Measurements from ENCODE around the gene WDR31. TPM values are rescaled to one million over a fixed set of nuclear protein-coding genes. Genes with fewer than 3 reads are reported as not detected.

Gene WDR31
- 6.1 TPM for polyA plus RNA-seq (2013)

DNA sequence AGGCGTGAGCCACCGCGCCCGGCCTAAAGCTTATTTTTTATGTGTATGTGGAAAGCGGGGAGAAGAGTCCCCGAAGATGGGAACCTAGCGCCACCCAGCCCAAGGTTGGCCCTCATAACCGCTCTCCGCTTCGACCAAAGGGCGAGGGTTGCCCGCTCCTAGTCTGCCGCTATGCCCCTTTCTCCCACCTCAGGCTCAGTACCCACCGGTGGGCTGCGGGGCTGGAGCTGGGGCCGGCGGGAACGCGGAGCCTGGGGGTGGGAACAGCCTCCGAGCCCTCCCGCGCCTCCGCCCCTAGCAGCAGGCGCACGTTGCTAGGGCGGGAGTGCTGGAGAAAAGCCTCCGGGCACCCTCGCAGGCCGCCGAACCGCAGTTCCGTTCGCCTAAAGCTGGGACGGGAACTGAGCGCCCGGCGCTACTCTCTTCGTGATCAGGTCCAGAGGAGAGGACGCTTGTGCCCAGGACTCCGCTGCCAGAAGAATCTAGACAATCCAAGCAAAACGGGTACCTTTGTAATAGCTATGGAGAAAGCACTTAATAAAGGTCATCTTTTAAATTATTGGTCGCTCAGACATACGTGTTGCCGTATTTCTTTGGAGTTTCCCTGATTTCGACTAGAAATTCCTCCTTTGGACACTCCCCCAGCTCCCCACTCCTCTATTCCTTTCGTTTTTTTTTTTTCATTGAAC is at the start of gene WDR31:
Gene WDR31 (minus strand): TSS at position 265 of the 689 bp plus-strand sequence. CDS start 8,253 bp downstream, outside the sequence.
- peak; percentile 88 to 90 (median 89) for DNase-seq
- peak within 1 kb of the TSS; percentile 61 to 78 for H3K27ac ChIP-seq (ENCODE audit: insufficient read depth in 1 of 2, low read depth in 1 of 2, low read length in 2 of 2, poor library complexity in 1 of 2, severe bottlenecking in 2 of 2)
- ChIA-PET POLR2A (interaction anchor here (0.6 to 2.5 kb wide), 5 partner anchors 9 to 70 kb away, joined by 3 to 22 read pairs (median 5); partner anchors contain the start of genes BSPRY, CDC26, POLE3 and PRPF4), CTCF (interaction anchor here (0.6 to 2.6 kb wide), 12 partner anchors 10 to 249 kb away, joined by 3 to 14 read pairs (median 4); partner anchors contain the start of genes ALAD, BSPRY, CDC26 and HDHD3)
- H3K27me3 ChIP-seq (replicated peaks in 2 of 5; ENCODE audit: control insufficient read depth in 4 of 5, insufficient read depth in 5 of 5, low read length in 4 of 5), result no peaks in the 10 kb centered on the region
- no peaks in the 10 kb centered on the region for H3K36me3 ChIP-seq (ENCODE audit: control insufficient read depth in 4 of 4, insufficient read depth in 4 of 4, low read length in 3 of 4)
- H3K4me3 ChIP-seq (ENCODE audit: control insufficient read depth in 1 of 7, extremely low read depth in 1 of 7, insufficient read depth in 4 of 7, low read depth in 2 of 7, low read length in 6 of 7), result peak within 1 kb of the TSS; percentile 80 to 95 (median 87)
- H3K9me3 ChIP-seq (ENCODE audit: control extremely low read depth in 1 of 5, control insufficient read depth in 4 of 5, insufficient read depth in 2 of 5, low read depth in 1 of 5, low read length in 4 of 5), result no peaks in the 10 kb centered on the region
- WGBS (ENCODE audit: insufficient coverage), result 1% methylated on average over 31 of the region's 46 CpGs
- H3K4me1 ChIP-seq (ENCODE audit: control extremely low read depth in 1 of 4, control insufficient read depth in 4 of 4, insufficient read depth in 4 of 4, low read length in 3 of 4), result peaks cover 13 to 57% (median 49%) of the 10 kb centered on the region in 4 experiments

- ChIA-PET CTCF (interaction anchor here (1.1 kb wide), 1 partner anchor 21 kb away, joined by 3 read pairs; the partner anchor contains the start of genes C9orf43 and POLE3), POLR2A (no interaction called here)
- Histone ChIP-seq H3K27ac (ENCODE audit: insufficient read depth in 1 of 2, low read depth in 1 of 2, low read length in 2 of 2, poor library complexity in 1 of 2, severe bottlenecking in 2 of 2) (no peak overlapping the region), H3K36me3 (ENCODE audit: control insufficient read depth in 4 of 4, insufficient read depth in 4 of 4, low read length in 3 of 4) (peaks cover 0 to 70% (median 48%) of the 10 kb centered on the region in 4 experiments), H3K4me3 (ENCODE audit: control insufficient read depth in 1 of 7, extremely low read depth in 1 of 7, insufficient read depth in 4 of 7, low read depth in 2 of 7, low read length in 6 of 7) (no peak overlapping the region), H3K4me1 (ENCODE audit: control extremely low read depth in 1 of 4, control insufficient read depth in 4 of 4, insufficient read depth in 4 of 4, low read length in 3 of 4) (no peaks in the 10 kb centered on the region), H3K27me3 (replicated peaks in 2 of 5; ENCODE audit: control insufficient read depth in 4 of 5, insufficient read depth in 5 of 5, low read length in 4 of 5) (no peaks in the 10 kb centered on the region), H3K9me3 (ENCODE audit: control extremely low read depth in 1 of 5, control insufficient read depth in 4 of 5, insufficient read depth in 2 of 5, low read depth in 1 of 5, low read length in 4 of 5) (no peaks in the 10 kb centered on the region)
- DNase-seq, result no peak
- WGBS (ENCODE audit: insufficient coverage), result 97% methylated on average over 7 of the region's 11 CpGs
Observed at GRCh38 chr9:113389451-113389850, 49.4 kb upstream of the WDR31 start.

DNA sequence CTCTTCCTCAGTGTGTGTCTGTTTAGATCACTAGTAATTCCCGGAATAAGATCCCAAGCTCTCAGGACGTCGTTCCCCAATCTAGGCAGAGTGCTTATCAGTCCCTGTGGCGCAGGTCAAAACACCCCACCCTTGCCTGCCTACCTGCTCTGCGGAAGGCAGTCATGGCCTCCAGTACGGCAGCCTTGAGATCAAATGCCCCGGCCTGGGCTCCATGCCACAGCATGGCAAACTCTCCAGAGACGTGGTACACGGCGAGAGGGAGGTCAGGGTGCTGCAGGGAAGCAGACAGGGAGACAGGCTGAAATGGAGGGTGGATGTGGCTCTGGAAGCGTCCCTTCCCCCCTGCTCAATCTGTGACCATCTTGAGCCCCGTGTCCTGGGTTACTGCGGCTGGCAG is 48.8 kb upstream of the WDR31 start:
- ChIA-PET CTCF (interaction anchor here (1.1 to 3.5 kb wide), 3 partner anchors 10 to 21 kb away, joined by 3 to 15 read pairs (median 3); partner anchors contain the start of genes C9orf43, HDHD3 and POLE3), POLR2A (no interaction called here)
- H3K9me3 ChIP-seq (ENCODE audit: control extremely low read depth in 1 of 5, control insufficient read depth in 4 of 5, insufficient read depth in 2 of 5, low read depth in 1 of 5, low read length in 4 of 5), result no peaks in the 10 kb centered on the region
- H3K4me1 ChIP-seq (ENCODE audit: control extremely low read depth in 1 of 4, control insufficient read depth in 4 of 4, insufficient read depth in 4 of 4, low read length in 3 of 4), result no peaks in the 10 kb centered on the region
- 96% methylated on average over 12 of the region's 13 CpGs for WGBS (ENCODE audit: insufficient coverage)
- H3K4me3 ChIP-seq (ENCODE audit: control insufficient read depth in 1 of 7, extremely low read depth in 1 of 7, insufficient read depth in 4 of 7, low read depth in 2 of 7, low read length in 6 of 7), result no peak overlapping the region
- H3K36me3 ChIP-seq (ENCODE audit: control insufficient read depth in 4 of 4, insufficient read depth in 4 of 4, low read length in 3 of 4), result peaks cover 0 to 70% (median 48%) of the 10 kb centered on the region in 4 experiments
- H3K27ac ChIP-seq (ENCODE audit: insufficient read depth in 1 of 2, low read depth in 1 of 2, low read length in 2 of 2, poor library complexity in 1 of 2, severe bottlenecking in 2 of 2), result no peak overlapping the region
- no peak for DNase-seq
- H3K27me3 ChIP-seq (replicated peaks in 2 of 5; ENCODE audit: control insufficient read depth in 4 of 5, insufficient read depth in 5 of 5, low read length in 4 of 5), result no peaks in the 10 kb centered on the region

DNA sequence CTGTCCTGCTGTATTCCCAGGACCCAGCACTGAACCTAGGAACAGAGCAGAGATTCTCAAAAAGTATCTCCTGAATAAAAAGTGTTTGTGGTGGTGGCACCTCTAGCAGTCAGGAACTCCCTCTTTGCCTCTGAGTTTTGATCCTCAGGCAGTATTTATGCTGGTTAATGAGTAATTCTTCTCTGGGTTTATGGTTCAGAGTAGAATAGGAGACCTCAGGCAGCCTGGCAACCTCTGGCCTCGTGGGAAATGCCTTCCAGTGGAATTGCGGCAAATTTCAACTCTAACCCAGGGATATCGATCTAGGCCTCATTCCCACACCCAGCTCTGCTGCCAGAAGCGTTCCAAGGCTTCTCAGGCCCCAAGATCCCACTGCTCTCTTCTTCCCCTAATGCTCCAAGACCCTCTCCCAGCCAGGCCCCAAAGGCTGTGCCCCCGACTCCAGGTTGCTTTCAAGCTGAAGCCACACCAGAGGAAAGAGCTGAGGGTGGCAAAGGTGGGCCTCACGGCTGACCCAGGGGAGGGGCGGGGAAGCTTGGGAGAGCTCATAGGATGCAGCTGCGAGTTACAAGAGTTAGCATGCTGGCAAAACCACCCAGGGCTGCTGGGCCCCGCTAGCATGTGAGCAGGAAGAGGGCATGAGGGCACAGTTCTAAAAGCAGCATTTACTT is 47.6 kb upstream of the WDR31 start:
- POLR2A ChIA-PET, result interaction anchor here (0.5 kb wide), 1 partner anchor 90 kb away, joined by 3 read pairs; no protein-coding TSS in a partner anchor
- CTCF ChIA-PET, result interaction anchor here (1.2 to 3.5 kb wide), 4 partner anchors 11 to 21 kb away, joined by 3 to 15 read pairs (median 4); partner anchors contain the start of genes ALAD and HDHD3
- H3K36me3 ChIP-seq (ENCODE audit: control insufficient read depth in 4 of 4, insufficient read depth in 4 of 4, low read length in 3 of 4), result peaks cover 0 to 65% (median 41%) of the 10 kb centered on the region in 4 experiments
- DNase-seq, result no peak
- no peak overlapping the region for H3K4me3 ChIP-seq (ENCODE audit: control insufficient read depth in 1 of 7, extremely low read depth in 1 of 7, insufficient read depth in 4 of 7, low read depth in 2 of 7, low read length in 6 of 7)
- H3K27ac ChIP-seq (ENCODE audit: insufficient read depth in 1 of 2, low read depth in 1 of 2, low read length in 2 of 2, poor library complexity in 1 of 2, severe bottlenecking in 2 of 2), result no peak overlapping the region
- H3K27me3 ChIP-seq (replicated peaks in 2 of 5; ENCODE audit: control insufficient read depth in 4 of 5, insufficient read depth in 5 of 5, low read length in 4 of 5), result no peaks in the 10 kb centered on the region
- no peaks in the 10 kb centered on the region for H3K9me3 ChIP-seq (ENCODE audit: control extremely low read depth in 1 of 5, control insufficient read depth in 4 of 5, insufficient read depth in 2 of 5, low read depth in 1 of 5, low read length in 4 of 5)
- H3K4me1 ChIP-seq (ENCODE audit: control extremely low read depth in 1 of 4, control insufficient read depth in 4 of 4, insufficient read depth in 4 of 4, low read length in 3 of 4), result no peaks in the 10 kb centered on the region
- WGBS (ENCODE audit: insufficient coverage), result 78% methylated on average over 7 of the region's 9 CpGs

DNA sequence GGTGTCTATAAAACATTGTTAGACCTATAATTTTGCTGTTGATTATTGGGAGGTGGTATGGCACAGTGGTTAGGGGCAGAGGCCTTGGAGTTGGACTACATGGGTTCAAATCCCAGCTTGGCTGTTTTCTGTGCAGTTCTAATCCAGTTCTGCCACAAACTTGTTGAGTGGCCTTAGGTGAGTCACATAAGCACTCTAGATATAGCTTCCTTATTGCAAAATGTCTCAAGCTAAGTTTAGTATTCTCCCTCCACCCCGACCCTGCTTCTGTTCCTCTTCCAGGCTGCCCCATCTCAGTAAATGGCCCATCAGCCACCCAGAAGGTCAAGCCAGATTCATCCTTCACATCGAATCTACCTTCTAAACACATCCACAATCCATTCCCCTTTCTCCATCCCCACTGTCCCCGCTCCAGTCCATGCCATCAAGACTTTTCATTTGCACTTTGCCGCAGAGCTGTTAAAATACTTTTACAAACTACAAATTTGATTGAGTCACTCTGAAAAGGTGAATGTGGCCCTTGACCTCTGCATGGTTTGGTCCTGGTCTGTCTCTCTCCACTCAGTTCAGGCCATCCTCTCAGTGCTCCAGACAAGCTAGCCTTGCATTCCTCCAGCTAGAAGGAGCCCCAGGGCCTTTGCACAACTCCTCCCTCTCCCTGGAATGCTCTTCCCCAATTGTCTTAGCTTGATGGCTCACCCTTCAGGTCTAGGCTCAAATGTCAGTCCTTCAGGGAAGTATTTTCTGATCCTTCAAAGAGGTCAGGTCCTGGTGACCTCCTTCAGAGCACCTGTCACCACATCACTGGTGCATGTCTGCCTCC is 46.7 kb upstream of the WDR31 start:
- H3K4me1 ChIP-seq (ENCODE audit: control extremely low read depth in 1 of 4, control insufficient read depth in 4 of 4, insufficient read depth in 4 of 4, low read length in 3 of 4), result no peaks in the 10 kb centered on the region
- no peak overlapping the region for H3K4me3 ChIP-seq (ENCODE audit: control insufficient read depth in 1 of 7, extremely low read depth in 1 of 7, insufficient read depth in 4 of 7, low read depth in 2 of 7, low read length in 6 of 7)
- peaks cover 0 to 56% (median 39%) of the 10 kb centered on the region in 4 experiments for H3K36me3 ChIP-seq (ENCODE audit: control insufficient read depth in 4 of 4, insufficient read depth in 4 of 4, low read length in 3 of 4)
- WGBS (ENCODE audit: insufficient coverage), result 93% methylated on average over 4 of the region's 4 CpGs
- DNase-seq, result no peak
- H3K27me3 ChIP-seq (replicated peaks in 2 of 5; ENCODE audit: control insufficient read depth in 4 of 5, insufficient read depth in 5 of 5, low read length in 4 of 5), result no peaks in the 10 kb centered on the region
- CTCF ChIA-PET, result interaction anchor here (1.2 to 3.5 kb wide), 3 partner anchors 12 to 22 kb away, joined by 4 to 15 read pairs (median 5); partner anchors contain the start of gene ALAD
- no peaks in the 10 kb centered on the region for H3K9me3 ChIP-seq (ENCODE audit: control extremely low read depth in 1 of 5, control insufficient read depth in 4 of 5, insufficient read depth in 2 of 5, low read depth in 1 of 5, low read length in 4 of 5)
- POLR2A ChIA-PET, result interaction anchor here (0.5 to 1.0 kb wide), 2 partner anchors 10 to 90 kb away, joined by 3 read pairs; partner anchors contain the start of gene HDHD3
- H3K27ac ChIP-seq (ENCODE audit: insufficient read depth in 1 of 2, low read depth in 1 of 2, low read length in 2 of 2, poor library complexity in 1 of 2, severe bottlenecking in 2 of 2), result no peak overlapping the region

- Histone ChIP-seq H3K9me3 (ENCODE audit: control extremely low read depth in 1 of 5, control insufficient read depth in 4 of 5, insufficient read depth in 2 of 5, low read depth in 1 of 5, low read length in 4 of 5) (no peaks in the 10 kb centered on the region), H3K4me3 (ENCODE audit: control insufficient read depth in 1 of 7, extremely low read depth in 1 of 7, insufficient read depth in 4 of 7, low read depth in 2 of 7, low read length in 6 of 7) (no peak overlapping the region), H3K36me3 (ENCODE audit: control insufficient read depth in 4 of 4, insufficient read depth in 4 of 4, low read length in 3 of 4) (peaks cover 0 to 10% (median 6%) of the 10 kb centered on the region in 4 experiments), H3K27ac (ENCODE audit: insufficient read depth in 1 of 2, low read depth in 1 of 2, low read length in 2 of 2, poor library complexity in 1 of 2, severe bottlenecking in 2 of 2) (no peak overlapping the region), H3K27me3 (replicated peaks in 2 of 5; ENCODE audit: control insufficient read depth in 4 of 5, insufficient read depth in 5 of 5, low read length in 4 of 5) (no peaks in the 10 kb centered on the region), H3K4me1 (ENCODE audit: control extremely low read depth in 1 of 4, control insufficient read depth in 4 of 4, insufficient read depth in 4 of 4, low read length in 3 of 4) (peaks cover 0 to 12% (median 5%) of the 10 kb centered on the region in 4 experiments)
- ChIA-PET CTCF (no interaction called here), POLR2A (no interaction called here)
- 90% methylated on average over 7 of the region's 8 CpGs for WGBS (ENCODE audit: insufficient coverage)
- no peak for DNase-seq
Observed at GRCh38 chr9:113381909-113382411, 41.9 kb upstream of the WDR31 start.

All from common myeloid progenitor, CD34-positive (primary cell).